ENCODE measurements around the gene C1QTNF8.

GRCh38 chr16:1116693-1117077 lies 20.6 kb upstream of the C1QTNF8 start:
- TF ChIP-seq YY1 (IDR thresholded peaks at IDR 0.05; ENCODE audit: insufficient read depth, insufficient read length) (no peak), ZNF274 (IDR thresholded peaks at IDR 0.05; ENCODE audit: low read depth, low read length) (no peak), SUZ12 (IDR thresholded peaks at IDR 0.05; ENCODE audit: extremely low read depth, insufficient read depth, insufficient read length) (no peak)

All from NT2/D1 (cell line).